Measurements from ENCODE around the gene NUP50.
"Not testable (repeated sequence)": the region's sequence is repeated elsewhere in the genome, so short reads cannot be mapped to it uniquely, and the experiment has no call there.

The NUP50 gene

DNA sequence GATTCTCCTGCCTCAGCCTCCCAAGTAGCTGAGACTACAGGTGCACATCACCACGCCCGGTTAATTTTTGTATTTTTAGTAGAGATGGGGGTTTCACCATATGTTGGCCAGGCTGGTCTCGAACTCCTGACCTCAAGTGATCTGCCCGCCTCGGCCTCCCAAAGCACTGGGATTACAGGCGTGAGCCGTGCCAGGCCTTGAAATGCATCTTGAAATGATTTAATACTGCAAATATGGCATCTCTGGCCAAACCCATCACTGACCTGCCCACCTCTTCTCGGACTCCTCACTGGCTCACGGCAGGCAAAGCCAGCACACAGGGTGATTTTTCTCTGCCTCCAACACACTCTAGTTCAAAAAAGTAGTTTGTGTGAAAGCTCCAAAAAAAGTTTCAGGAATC is 28.0 kb downstream of the NUP50 start:
- peak overlapping the region in 1 of 2 donors; percentile 44 for H3K27ac Mint-ChIP-seq
- not testable (repeated sequence) for DNase-seq; H3K4me3 Mint-ChIP-seq; H3K4me1 Mint-ChIP-seq (ENCODE audit: low read depth in 2 of 2); H3K9me3 Mint-ChIP-seq; ATAC-seq (replicated peaks); H3K27me3 Mint-ChIP-seq
- peaks cover 27% of the 10 kb centered on the region for H3K36me3 Mint-ChIP-seq (ENCODE audit: insufficient read depth)

- H3K27me3 Mint-ChIP-seq, result no peaks in the 10 kb centered on the region
- no peak for ATAC-seq (replicated peaks)
- H3K4me1 Mint-ChIP-seq (ENCODE audit: low read depth in 2 of 2), result no peaks in the 10 kb centered on the region
- no peaks in the 10 kb centered on the region for H3K9me3 Mint-ChIP-seq
- no peak for DNase-seq
- H3K27ac Mint-ChIP-seq, result peak overlapping the region in 1 of 2 donors; percentile 44
- H3K36me3 Mint-ChIP-seq (ENCODE audit: insufficient read depth), result peaks cover 17% of the 10 kb centered on the region
- H3K4me3 Mint-ChIP-seq, result no peak overlapping the region
These were observed 29.0 kb downstream of the NUP50 start for GRCh38 chr22:45192701-45193187.

GRCh38 chr22:45194686-45195085 is 31.0 kb downstream of the NUP50 start:
- H3K9me3 Mint-ChIP-seq, result no peaks in the 10 kb centered on the region
- ATAC-seq (replicated peaks), result no peak
- no peak for DNase-seq
- H3K27me3 Mint-ChIP-seq, result no peaks in the 10 kb centered on the region
- H3K27ac Mint-ChIP-seq, result no peak overlapping the region
- H3K4me1 Mint-ChIP-seq (ENCODE audit: low read depth in 2 of 2), result no peaks in the 10 kb centered on the region
- H3K36me3 Mint-ChIP-seq (ENCODE audit: insufficient read depth), result peaks cover 11% of the 10 kb centered on the region
- no peak overlapping the region for H3K4me3 Mint-ChIP-seq

GRCh38 chr22:45195616-45196015 is 31.9 kb downstream of the NUP50 start:
- no peaks in the 10 kb centered on the region for H3K4me1 Mint-ChIP-seq (ENCODE audit: low read depth in 2 of 2)
- peaks cover 16% of the 10 kb centered on the region for H3K36me3 Mint-ChIP-seq (ENCODE audit: insufficient read depth)
- no peak for ATAC-seq (replicated peaks)
- no peak overlapping the region for H3K27ac Mint-ChIP-seq
- no peaks in the 10 kb centered on the region for H3K9me3 Mint-ChIP-seq
- no peak overlapping the region for H3K4me3 Mint-ChIP-seq
- no peak for DNase-seq
- H3K27me3 Mint-ChIP-seq, result no peaks in the 10 kb centered on the region

DNA sequence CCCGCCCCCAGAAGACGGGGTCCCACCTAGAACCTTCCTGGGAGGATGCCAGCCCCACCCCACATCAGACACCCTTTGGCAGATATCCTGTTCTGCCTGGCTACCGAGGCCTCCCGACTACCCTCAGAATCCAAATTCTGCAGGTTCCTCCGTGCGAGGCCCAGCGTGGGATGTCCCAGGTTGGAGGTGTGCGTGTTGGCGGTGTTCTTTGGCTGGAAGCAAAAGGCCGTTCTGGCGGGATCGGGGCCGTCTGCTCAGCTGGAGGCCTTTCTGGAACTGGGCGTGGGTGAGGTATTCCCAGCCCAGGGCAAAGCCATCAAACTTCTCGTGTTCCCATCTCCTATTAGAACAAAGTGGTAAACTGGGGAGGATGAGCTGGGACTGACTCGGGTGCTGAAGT is 32.6 kb downstream of the NUP50 start:
- Mint-ChIP-seq H3K27ac (no peak overlapping the region), H3K4me3 (no peak overlapping the region), H3K27me3 (no peaks in the 10 kb centered on the region), H3K36me3 (ENCODE audit: insufficient read depth) (peaks cover 16% of the 10 kb centered on the region), H3K4me1 (ENCODE audit: low read depth in 2 of 2) (no peaks in the 10 kb centered on the region), H3K9me3 (no peaks in the 10 kb centered on the region)
- no peak for DNase-seq
- no peak for ATAC-seq (replicated peaks)

- Mint-ChIP-seq H3K27ac (no peak overlapping the region), H3K4me3 (no peak overlapping the region), H3K4me1 (ENCODE audit: low read depth in 2 of 2) (no peaks in the 10 kb centered on the region), H3K36me3 (ENCODE audit: insufficient read depth) (peaks cover 16% of the 10 kb centered on the region), H3K27me3 (no peaks in the 10 kb centered on the region), H3K9me3 (no peaks in the 10 kb centered on the region)
- DNase-seq (no peak), ATAC-seq (replicated peaks) (no peak)
These were observed 33.3 kb downstream of the NUP50 start for GRCh38 chr22:45196926-45197605.

GRCh38 chr22:45197606-45198462 is 34.1 kb downstream of the NUP50 start:
- DNase-seq (no peak), ATAC-seq (replicated peaks) (no peak)
- Mint-ChIP-seq H3K4me1 (ENCODE audit: low read depth in 2 of 2) (no peaks in the 10 kb centered on the region), H3K36me3 (ENCODE audit: insufficient read depth) (peaks cover 16% of the 10 kb centered on the region), H3K27ac (peak overlapping the region in 1 of 2 donors; percentile 54), H3K27me3 (no peaks in the 10 kb centered on the region), H3K4me3 (no peak overlapping the region), H3K9me3 (no peaks in the 10 kb centered on the region)

DNA sequence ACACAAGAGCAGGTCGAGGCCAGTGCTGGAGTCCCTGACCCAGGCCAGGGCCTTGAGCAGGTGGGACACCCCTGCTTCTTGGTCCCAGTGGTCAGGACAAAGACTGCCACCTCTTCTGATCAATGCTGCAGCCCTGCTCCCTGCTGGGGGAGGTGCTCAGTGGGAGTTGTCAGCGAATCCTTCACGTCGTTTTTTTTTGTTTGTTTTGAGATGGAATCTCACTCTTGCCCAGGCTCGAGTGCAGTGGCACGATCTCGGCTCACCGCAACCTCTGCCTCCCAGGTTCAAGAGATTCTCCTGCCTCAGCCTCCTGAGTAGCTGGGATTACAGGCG is 34.7 kb downstream of the NUP50 start:
- peak overlapping the region in 1 of 2 donors; percentile 54 for H3K27ac Mint-ChIP-seq
- no peaks in the 10 kb centered on the region for H3K27me3 Mint-ChIP-seq
- no peaks in the 10 kb centered on the region for H3K4me1 Mint-ChIP-seq (ENCODE audit: low read depth in 2 of 2)
- H3K4me3 Mint-ChIP-seq, result no peak overlapping the region
- no peak for ATAC-seq (replicated peaks)
- H3K9me3 Mint-ChIP-seq, result no peaks in the 10 kb centered on the region
- no peak for DNase-seq
- peaks cover 16% of the 10 kb centered on the region for H3K36me3 Mint-ChIP-seq (ENCODE audit: insufficient read depth)

GRCh38 chr22:45199723-45200122 is 36.0 kb downstream of the NUP50 start:
- Mint-ChIP-seq H3K27ac (peak overlapping the region in 1 of 2 donors; percentile 32), H3K4me1 (ENCODE audit: low read depth in 2 of 2) (no peaks in the 10 kb centered on the region), H3K27me3 (no peaks in the 10 kb centered on the region), H3K36me3 (ENCODE audit: insufficient read depth) (peaks cover 19% of the 10 kb centered on the region), H3K9me3 (no peaks in the 10 kb centered on the region), H3K4me3 (no peak overlapping the region)
- no peak for DNase-seq
- ATAC-seq (replicated peaks), result no peak

DNA sequence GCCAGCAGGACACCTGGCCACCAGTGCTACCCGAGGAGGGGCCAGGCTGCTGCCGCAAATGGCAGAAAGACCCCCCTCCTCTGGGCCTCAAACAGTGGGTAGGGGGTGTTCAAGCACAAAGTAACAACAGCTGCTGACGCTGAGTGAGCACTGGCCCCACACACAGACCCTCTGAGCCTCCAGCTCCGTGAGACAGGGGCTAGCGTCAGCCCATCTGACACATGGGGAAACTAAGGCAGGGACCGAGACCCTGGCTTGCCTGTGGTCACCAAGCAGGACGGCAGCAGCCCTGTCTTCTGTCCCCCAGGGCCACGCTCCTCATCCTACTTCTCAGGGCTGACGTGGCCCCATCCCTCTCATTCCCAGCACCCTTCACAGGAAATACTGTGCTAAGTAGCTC is 36.5 kb downstream of the NUP50 start:
- no peak overlapping the region for H3K4me3 Mint-ChIP-seq
- no peak for ATAC-seq (replicated peaks)
- no peaks in the 10 kb centered on the region for H3K4me1 Mint-ChIP-seq (ENCODE audit: low read depth in 2 of 2)
- peak overlapping the region; percentile 21 to 71 for H3K27ac Mint-ChIP-seq
- no peak for DNase-seq
- H3K9me3 Mint-ChIP-seq, result no peaks in the 10 kb centered on the region
- H3K36me3 Mint-ChIP-seq (ENCODE audit: insufficient read depth), result peaks cover 19% of the 10 kb centered on the region
- no peaks in the 10 kb centered on the region for H3K27me3 Mint-ChIP-seq

DNA sequence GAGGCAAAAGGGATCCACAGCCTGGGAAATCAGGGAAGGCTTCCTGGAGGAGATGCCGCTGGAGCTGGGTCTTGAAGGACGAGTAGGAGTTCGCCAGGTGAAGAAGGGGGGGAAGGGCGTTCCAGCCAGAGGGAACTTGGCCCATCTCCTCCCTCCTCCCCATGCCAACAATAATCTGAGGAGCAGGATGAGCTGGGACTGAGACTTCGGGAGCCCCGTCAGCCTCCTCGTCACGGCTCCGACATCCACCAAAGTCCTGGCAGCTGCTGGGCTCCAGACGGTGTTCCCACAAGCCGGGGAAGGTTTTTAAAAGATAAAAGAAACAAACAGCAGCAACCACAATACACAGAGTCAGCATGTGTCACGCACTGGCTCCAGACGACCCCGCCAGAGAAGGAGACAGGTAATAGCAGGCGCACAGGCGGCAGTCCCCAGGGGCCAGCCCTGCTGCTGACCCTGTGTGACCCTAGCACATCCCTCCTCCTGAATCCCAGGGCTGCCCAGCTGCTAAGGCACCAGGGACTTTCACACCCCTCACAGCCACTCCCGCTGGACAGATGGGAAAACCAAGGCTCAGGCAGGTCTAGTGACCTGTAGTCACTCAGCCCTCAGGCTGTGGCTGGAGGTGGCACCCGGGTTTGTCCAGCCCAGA is 37.3 kb downstream of the NUP50 start:
- Mint-ChIP-seq H3K27me3 (no peaks in the 10 kb centered on the region), H3K27ac (peak overlapping the region; percentile 21 to 71), H3K9me3 (no peaks in the 10 kb centered on the region), H3K4me3 (no peak overlapping the region), H3K36me3 (ENCODE audit: insufficient read depth) (peaks cover 19% of the 10 kb centered on the region), H3K4me1 (ENCODE audit: low read depth in 2 of 2) (no peaks in the 10 kb centered on the region)
- no peak for DNase-seq
- no peak for ATAC-seq (replicated peaks)

DNA sequence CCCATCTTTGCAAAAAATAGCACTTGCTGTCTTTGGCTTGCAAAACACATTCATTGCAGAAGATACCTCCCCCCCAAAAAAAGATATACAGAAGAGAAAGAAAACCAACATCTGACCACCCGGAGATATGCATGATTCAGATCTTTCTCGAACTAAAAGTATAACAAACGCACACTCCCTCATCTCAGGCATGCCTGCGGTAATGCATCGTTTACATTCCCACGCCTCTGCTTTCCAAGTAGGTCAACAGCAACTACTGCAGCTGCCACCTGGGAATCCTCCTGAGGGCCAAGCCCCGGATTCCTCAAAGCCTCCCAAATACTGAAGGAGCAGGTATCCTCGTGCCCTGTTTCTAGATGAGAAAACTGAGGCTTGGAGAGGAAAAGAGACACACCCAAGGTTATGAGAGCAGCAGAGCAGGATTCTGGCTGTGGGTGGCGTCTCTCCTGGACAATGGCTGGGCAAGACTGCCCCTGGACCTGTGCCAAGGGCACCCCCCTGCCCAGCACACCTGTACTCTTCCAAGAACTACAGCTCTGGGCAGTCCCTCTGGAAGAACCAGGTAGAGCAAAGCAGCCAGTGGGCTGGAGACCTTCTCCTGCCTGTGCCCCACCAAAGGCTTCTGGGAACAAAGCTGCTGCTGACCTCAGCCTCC is 38.1 kb downstream of the NUP50 start:
- no peaks in the 10 kb centered on the region for H3K27me3 Mint-ChIP-seq

GRCh38 chr22:45202333-45203149 is 38.8 kb downstream of the NUP50 start:
- DNase-seq (no peak), ATAC-seq (replicated peaks) (no peak)
- no peaks in the 10 kb centered on the region for H3K27me3 Mint-ChIP-seq
- H3K27ac Mint-ChIP-seq, result no peak overlapping the region
- H3K4me1 Mint-ChIP-seq (ENCODE audit: low read depth in 2 of 2), result no peaks in the 10 kb centered on the region
- H3K4me3 Mint-ChIP-seq, result no peak overlapping the region
- peaks cover 18% of the 10 kb centered on the region for H3K36me3 Mint-ChIP-seq (ENCODE audit: insufficient read depth)
- H3K9me3 Mint-ChIP-seq, result no peaks in the 10 kb centered on the region

More for the DNA sequence above, 38.1 kb downstream of the NUP50 start:
- H3K4me3 Mint-ChIP-seq, result no peak overlapping the region
- peak overlapping the region in 1 of 2 donors; percentile 21 for H3K27ac Mint-ChIP-seq
- H3K9me3 Mint-ChIP-seq, result no peaks in the 10 kb centered on the region
- ATAC-seq (replicated peaks) (no peak), DNase-seq (no peak)
- no peaks in the 10 kb centered on the region for H3K4me1 Mint-ChIP-seq (ENCODE audit: low read depth in 2 of 2)
- peaks cover 18% of the 10 kb centered on the region for H3K36me3 Mint-ChIP-seq (ENCODE audit: insufficient read depth)

Data from effector memory CD8-positive, alpha-beta T cell (primary cell).